ENCODE measurements around the gene CNTN4. TPM values are rescaled to one million over a fixed set of nuclear protein-coding genes. Genes with fewer than 3 reads are reported as not detected.
"Not testable (repeated sequence)": the region's sequence is repeated elsewhere in the genome, so short reads cannot be mapped to it uniquely, and the experiment has no call there.

Gene CNTN4
- total RNA-seq, 3 donors from 2014 or later, result not detected

DNA sequence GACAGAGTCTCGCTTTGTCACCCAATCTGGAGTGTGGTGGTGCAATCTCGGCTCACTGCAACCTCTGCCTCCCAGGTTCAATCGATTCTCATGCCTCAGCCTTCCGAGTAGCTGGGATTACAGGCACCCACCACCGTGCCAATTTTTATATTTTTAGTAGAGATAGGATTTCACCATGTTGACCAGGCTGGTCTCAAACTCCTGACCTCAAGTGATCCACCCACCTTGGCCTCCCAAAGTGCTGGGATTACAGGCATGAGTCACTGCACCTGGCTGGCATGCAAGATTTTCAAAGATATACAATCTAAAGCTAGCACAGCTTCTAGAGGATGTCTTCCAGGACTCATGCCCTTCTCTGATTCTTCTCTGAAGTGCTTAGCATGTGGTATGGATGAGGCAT lies 722.3 kb downstream of the CNTN4 start:
- H3K27me3 Mint-ChIP-seq (ENCODE audit: low read depth); H3K36me3 Mint-ChIP-seq (ENCODE audit: insufficient read depth); ATAC-seq; H3K4me3 Mint-ChIP-seq; H3K4me1 Mint-ChIP-seq (ENCODE audit: low read depth); DNase-seq; H3K9me3 Mint-ChIP-seq: not testable (repeated sequence)

DNA sequence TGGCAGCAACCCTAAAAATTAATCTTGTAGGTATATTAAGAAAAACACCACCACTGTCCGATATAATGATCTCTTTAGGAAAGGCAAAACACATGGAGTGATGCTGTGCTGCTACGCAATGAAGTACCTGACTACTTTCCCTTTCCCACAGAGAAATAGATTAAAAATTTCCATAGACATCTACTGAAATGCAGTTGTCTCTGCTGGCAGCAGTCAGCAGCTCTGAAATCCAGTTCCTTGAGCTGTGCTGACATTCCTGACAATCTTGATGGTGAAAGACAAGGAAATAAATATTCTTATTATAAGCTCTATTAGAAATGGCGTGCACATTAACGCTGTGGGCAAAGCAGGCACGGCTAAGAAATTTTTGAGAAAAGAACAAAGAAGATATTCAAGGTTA lies 723.9 kb downstream of the CNTN4 start:
- ATAC-seq (no peak), DNase-seq (no peak)
- H3K4me3 Mint-ChIP-seq, result no peak overlapping the region
- H3K27me3 Mint-ChIP-seq (ENCODE audit: low read depth), result no peaks in the 10 kb centered on the region
- no peaks in the 10 kb centered on the region for H3K9me3 Mint-ChIP-seq
- no peaks in the 10 kb centered on the region for H3K4me1 Mint-ChIP-seq (ENCODE audit: low read depth)
- no peaks in the 10 kb centered on the region for H3K36me3 Mint-ChIP-seq (ENCODE audit: insufficient read depth)

DNA sequence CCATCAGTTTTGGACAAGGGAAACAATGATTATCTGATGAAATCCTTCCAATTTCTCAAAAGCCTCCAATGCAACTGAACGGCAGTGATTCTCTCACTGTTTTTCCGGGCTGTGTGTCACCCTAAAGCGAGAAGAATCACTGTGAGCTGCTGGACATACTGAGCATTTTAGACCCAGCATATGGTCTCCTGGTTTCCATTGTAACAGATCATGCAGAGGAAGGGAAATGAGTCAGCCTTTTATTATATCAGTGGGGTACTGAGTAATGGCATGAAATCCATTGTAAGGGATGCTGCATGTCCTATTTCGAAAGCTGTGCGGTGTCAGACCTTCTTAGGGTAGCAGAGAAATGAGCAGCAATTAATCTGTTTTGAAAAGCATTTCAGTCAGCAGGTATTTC lies 724.4 kb downstream of the CNTN4 start:
- Mint-ChIP-seq H3K36me3 (ENCODE audit: insufficient read depth) (no peaks in the 10 kb centered on the region), H3K4me1 (ENCODE audit: low read depth) (no peaks in the 10 kb centered on the region), H3K27me3 (ENCODE audit: low read depth) (no peaks in the 10 kb centered on the region), H3K4me3 (no peak overlapping the region), H3K9me3 (no peaks in the 10 kb centered on the region)
- ATAC-seq, result no peak
- no peak for DNase-seq

DNA sequence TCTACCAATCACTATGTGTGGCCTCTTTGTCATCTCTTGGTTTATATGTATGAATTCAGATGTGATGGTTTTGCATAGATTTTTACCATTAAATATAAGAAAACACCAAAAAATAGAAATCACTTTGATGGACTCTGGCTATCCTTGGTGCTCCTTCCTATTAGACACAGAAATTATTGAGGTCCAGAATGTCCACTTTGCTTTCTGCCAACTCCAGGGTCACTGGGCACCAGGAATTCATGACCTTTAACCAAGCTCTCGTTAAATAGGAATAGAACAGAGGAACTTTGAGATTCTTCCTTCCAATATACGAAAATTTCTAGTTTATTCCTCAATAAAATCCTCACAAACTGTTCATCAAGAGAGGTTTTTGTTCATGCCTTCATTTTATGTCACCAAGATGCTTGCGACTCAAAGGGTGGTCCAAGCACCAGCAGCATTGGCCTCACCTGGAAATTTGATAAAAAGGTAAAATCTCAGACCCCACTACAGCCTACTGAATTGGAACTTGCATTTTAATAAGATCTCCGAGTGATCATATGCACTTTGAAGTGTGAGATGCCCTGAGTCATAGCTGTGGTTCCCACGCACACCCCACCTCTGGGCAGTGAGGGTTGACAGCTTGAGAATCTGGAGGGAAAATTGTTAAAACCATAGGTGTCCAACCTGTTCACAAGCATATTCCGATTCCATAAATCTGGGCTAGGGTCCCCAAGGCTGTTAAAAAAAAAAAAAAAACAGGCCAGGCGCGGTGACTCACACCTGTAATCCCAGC lies 725.0 kb downstream of the CNTN4 start:
- no peaks in the 10 kb centered on the region for H3K36me3 Mint-ChIP-seq (ENCODE audit: insufficient read depth)
- ATAC-seq, result no peak
- no peaks in the 10 kb centered on the region for H3K9me3 Mint-ChIP-seq
- DNase-seq, result no peak
- H3K4me3 Mint-ChIP-seq, result no peak overlapping the region
- no peaks in the 10 kb centered on the region for H3K4me1 Mint-ChIP-seq (ENCODE audit: low read depth)
- H3K27me3 Mint-ChIP-seq (ENCODE audit: low read depth), result no peaks in the 10 kb centered on the region

DNA sequence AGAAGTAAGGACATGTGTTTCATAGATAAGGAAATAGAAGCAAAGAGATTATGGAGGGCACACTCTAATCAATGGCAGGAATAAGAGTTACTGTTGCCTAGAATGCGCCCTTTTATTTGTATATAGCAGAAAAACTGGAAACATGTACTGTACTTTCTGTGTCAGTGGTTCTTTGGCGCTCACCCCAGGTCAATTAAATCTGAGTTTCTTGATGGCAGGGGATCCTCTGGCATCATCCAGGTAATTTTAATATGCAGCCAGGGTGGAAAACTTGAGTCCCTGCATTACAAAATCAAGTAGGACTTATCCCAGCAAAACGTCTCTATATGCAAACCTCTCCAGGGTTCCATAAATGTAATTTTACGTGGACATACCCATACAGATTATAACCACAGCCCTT lies 727.4 kb downstream of the CNTN4 start:
- Mint-ChIP-seq H3K4me3 (no peak overlapping the region), H3K9me3 (no peaks in the 10 kb centered on the region), H3K36me3 (ENCODE audit: insufficient read depth) (no peaks in the 10 kb centered on the region), H3K4me1 (ENCODE audit: low read depth) (no peaks in the 10 kb centered on the region), H3K27me3 (ENCODE audit: low read depth) (no peaks in the 10 kb centered on the region)
- no peak for DNase-seq
- ATAC-seq, result no peak

DNA sequence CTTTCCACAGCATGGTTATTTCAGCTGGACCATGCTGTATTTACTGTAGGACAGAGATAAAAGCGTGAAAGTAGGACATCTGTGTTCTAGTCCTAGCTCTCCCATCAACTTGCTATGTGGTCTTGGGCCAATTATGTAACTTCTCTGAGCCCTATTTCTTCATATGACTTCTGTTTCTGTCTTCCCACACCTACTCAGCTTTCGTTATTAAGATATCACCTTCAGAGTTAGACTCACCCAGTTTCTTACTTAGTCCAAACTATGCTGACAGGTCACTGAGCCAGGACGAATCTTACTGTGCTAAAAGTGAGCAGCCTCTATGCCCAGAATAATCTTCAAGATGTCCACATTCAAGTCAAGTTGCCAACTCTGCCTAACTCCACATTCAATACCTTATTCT lies 727.8 kb downstream of the CNTN4 start:
- Mint-ChIP-seq H3K4me1 (ENCODE audit: low read depth) (no peaks in the 10 kb centered on the region), H3K36me3 (ENCODE audit: insufficient read depth) (no peaks in the 10 kb centered on the region), H3K27me3 (ENCODE audit: low read depth) (no peaks in the 10 kb centered on the region), H3K4me3 (no peak overlapping the region), H3K9me3 (no peaks in the 10 kb centered on the region)
- DNase-seq (no peak), ATAC-seq (no peak)

DNA sequence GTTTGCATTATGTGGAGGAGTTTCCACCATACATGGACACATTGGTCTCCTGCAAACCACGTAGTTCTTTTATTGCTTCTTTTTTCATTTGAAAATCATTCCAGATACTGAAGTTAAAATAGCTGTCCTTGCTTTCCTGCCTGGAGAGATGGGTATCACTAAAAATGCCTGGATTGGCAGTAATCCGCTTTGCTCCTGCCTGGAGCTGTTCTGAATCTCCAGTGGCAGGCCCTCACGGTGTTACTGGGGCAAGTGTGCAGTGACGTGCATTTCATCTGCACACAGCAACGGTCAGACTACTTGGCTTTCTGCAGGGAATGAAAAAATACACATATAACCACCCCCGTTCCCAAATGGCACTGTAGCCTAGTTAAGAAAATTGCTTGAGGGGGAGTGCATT lies 738.6 kb downstream of the CNTN4 start:
- Mint-ChIP-seq H3K4me1 (ENCODE audit: low read depth) (no peaks in the 10 kb centered on the region), H3K4me3 (no peak overlapping the region)

DNA sequence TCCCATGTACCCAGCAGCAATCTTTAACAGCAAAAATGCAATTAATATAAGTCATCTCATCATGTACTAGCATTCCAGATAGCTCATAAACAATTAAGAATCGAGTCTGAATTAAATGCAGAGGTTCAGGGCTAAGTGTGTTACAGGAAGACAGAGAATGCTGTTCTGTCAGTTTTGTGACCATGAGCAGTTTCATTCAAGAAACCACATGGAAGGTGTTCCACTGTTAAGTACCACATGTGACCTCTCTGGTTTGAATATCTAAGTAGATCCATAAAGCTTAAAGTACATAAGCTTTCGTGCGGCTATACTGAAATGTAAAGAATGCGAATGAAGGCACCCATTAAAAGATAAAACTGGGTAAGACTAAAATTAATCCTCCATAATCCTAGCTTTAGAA lies 739.2 kb downstream of the CNTN4 start:
- Mint-ChIP-seq H3K4me1 (ENCODE audit: low read depth) (no peaks in the 10 kb centered on the region), H3K9me3 (no peaks in the 10 kb centered on the region), H3K4me3 (no peak overlapping the region), H3K36me3 (ENCODE audit: insufficient read depth) (no peaks in the 10 kb centered on the region), H3K27me3 (ENCODE audit: low read depth) (peaks cover 3% of the 10 kb centered on the region)
- no peak for ATAC-seq
- DNase-seq, result no peak

More for the DNA sequence above, 738.6 kb downstream of the CNTN4 start:
- ATAC-seq, result no peak
- Mint-ChIP-seq H3K9me3 (no peaks in the 10 kb centered on the region), H3K27me3 (ENCODE audit: low read depth) (peaks cover 3% of the 10 kb centered on the region), H3K36me3 (ENCODE audit: insufficient read depth) (no peaks in the 10 kb centered on the region)
- DNase-seq, result no peak

DNA sequence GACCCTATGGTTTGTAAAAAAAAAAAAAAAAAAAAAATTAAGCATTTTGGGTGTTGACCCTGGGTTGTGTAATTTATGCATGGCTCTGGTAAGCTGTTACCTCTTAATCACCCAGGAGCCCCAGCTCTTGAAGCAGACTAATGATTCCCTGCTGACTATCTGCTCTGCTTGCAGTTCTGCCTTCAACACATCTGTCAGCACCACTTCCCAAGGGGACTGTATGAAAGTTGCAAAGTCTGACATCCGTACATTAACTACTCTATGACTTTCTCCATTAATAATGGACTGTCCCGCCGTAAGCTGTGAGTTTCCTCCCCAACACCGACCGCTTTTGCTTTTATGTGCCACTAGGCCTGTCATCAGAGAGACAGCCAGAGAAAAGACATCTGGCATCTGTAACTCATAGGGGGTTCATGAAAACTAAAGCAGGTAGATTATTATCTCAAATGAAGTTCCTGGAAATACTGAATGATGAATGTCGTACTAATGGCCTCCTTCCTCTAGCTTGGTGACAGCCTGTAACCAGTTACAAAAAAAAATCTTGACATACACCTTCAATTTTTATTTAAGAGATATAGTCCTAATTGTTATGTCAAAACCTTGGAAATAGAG lies 740.0 kb downstream of the CNTN4 start:
- Mint-ChIP-seq H3K36me3 (ENCODE audit: insufficient read depth) (no peaks in the 10 kb centered on the region), H3K9me3 (no peaks in the 10 kb centered on the region), H3K4me1 (ENCODE audit: low read depth) (no peaks in the 10 kb centered on the region), H3K27me3 (ENCODE audit: low read depth) (peaks cover 3% of the 10 kb centered on the region), H3K4me3 (no peak overlapping the region)
- DNase-seq (no peak), ATAC-seq (no peak)

DNA sequence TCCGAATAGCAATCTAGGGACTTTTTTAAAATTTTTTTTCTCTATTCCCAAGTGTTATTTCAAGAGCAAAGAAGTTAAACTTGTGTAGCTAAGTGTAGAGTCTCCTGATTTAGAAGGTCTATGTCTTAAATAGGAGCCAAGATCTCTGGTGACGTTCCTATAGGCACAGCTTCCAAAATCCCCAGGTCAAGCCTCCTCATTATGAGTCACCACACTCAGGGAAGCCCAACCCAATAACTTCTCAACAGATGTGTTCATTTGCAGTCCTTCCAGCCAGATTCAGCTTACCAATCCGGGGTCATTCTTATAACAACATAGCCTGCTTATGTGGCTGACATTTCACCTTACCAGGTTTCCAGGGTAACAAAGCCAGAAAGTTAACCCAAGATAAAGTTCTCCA lies 741.2 kb downstream of the CNTN4 start:
- H3K36me3 Mint-ChIP-seq (ENCODE audit: insufficient read depth), result no peaks in the 10 kb centered on the region
- no peaks in the 10 kb centered on the region for H3K4me1 Mint-ChIP-seq (ENCODE audit: low read depth)
- H3K9me3 Mint-ChIP-seq, result no peaks in the 10 kb centered on the region
- peaks cover 3% of the 10 kb centered on the region for H3K27me3 Mint-ChIP-seq (ENCODE audit: low read depth)
- H3K4me3 Mint-ChIP-seq, result no peak overlapping the region
- DNase-seq, result no peak
- no peak for ATAC-seq

DNA sequence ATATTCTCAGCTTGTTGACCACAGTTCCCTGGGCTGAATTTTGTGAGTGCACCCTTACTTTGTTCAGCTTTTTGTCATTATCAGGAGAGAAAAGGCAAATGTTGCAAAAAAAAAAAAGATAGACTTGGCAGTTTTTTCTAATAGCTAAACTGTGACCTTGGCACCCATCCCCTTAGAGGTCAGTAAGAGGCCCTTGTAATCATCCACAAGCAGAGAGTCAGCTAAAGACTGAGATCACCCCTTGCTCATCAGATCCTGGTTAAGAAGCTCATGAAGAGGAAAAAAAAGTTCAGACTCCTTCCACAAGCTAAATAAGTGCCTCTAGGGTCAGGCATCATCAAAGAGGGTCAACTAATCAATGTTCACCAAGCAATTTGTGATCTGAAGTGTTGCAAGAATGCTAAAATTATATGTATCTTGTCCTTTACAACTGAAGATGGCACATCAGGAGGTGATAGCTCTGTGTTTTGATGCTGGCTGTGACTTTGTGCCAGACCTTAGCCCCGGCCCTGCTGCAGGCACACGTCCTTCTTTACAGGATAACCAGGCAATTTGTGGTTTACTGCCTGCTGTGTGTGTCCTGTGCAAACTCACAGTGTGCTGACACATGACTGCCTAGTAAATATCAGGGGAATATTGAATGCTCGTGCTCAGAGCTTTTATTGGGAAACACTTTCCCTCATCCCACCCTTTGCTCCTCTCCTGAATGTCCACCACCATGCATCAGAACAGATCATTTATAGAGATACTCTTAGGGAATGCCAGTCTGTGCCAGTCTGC lies 748.6 kb downstream of the CNTN4 start:
- H3K36me3 Mint-ChIP-seq (ENCODE audit: insufficient read depth), result no peaks in the 10 kb centered on the region
- no peak overlapping the region for H3K4me3 Mint-ChIP-seq
- H3K27me3 Mint-ChIP-seq (ENCODE audit: low read depth), result peaks cover 3% of the 10 kb centered on the region
- no peaks in the 10 kb centered on the region for H3K9me3 Mint-ChIP-seq
- H3K4me1 Mint-ChIP-seq (ENCODE audit: low read depth), result no peaks in the 10 kb centered on the region
- DNase-seq (no peak), ATAC-seq (no peak)

DNA sequence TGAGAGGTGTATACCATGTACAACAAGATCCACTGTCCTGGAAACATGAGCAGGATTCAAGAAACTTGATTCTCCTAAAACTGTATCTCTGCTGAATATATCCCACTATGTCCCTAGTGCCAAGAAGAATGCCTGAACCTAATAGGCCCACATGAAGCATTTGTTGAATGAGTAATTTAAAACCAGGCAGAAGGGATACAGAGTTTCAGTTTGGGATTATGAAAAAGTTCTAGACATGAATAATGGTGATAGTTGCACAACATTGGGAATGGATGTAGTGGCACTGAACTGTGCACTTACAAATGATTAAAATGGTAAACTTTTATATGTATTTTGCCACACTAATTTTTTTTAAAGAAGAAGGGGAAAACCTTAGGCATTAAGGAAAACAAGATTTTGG lies 750.4 kb downstream of the CNTN4 start:
- H3K36me3 Mint-ChIP-seq (ENCODE audit: insufficient read depth), result no peaks in the 10 kb centered on the region
- no peaks in the 10 kb centered on the region for H3K9me3 Mint-ChIP-seq
- no peak for DNase-seq
- H3K4me3 Mint-ChIP-seq, result no peak overlapping the region
- H3K4me1 Mint-ChIP-seq (ENCODE audit: low read depth), result no peaks in the 10 kb centered on the region
- H3K27me3 Mint-ChIP-seq (ENCODE audit: low read depth), result peaks cover 3% of the 10 kb centered on the region
- ATAC-seq, result no peak

DNA sequence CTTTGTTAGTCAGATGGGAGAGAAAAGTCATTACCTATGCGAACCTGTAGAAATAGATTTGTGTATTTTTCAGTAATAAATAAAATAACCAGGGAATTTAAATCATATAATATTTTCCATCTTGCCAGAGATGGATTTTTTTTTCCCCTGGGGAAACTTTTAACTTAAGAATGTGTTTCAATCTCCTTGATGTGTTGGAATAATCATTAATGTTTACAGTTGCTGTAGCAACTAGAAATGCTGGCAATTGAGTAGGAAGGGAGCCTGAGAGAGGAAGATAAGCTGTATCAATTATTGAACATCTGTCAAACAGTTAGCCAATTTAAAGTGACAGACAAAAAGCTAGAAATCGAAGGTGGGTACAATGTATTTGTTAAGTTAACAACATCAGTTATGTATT lies 752.0 kb downstream of the CNTN4 start:
- Mint-ChIP-seq H3K4me1 (ENCODE audit: low read depth) (no peaks in the 10 kb centered on the region), H3K36me3 (ENCODE audit: insufficient read depth) (no peaks in the 10 kb centered on the region), H3K9me3 (no peaks in the 10 kb centered on the region), H3K27me3 (ENCODE audit: low read depth) (peaks cover 3% of the 10 kb centered on the region), H3K4me3 (no peak overlapping the region)
- DNase-seq (no peak), ATAC-seq (no peak)

DNA sequence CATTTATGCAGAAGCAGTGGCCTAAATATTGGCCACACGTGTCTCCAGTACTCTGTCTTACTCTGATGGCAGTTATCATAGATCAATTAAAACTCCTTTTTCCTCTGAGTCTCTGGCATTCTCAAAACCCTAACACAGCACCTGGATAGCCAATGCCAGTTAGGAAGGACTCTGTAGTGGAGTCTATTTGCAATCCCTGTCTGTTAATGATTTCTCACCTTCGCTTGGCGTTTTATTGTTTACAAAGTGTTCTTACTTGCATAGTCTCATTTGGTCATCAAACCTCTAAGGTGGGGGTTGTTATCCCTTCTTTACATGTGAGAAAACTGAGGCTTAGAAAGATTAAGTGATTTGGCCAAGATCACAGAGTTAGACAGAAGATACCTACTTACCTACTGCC lies 752.7 kb downstream of the CNTN4 start:
- Mint-ChIP-seq H3K36me3 (ENCODE audit: insufficient read depth) (no peaks in the 10 kb centered on the region), H3K4me3 (no peak overlapping the region), H3K9me3 (no peaks in the 10 kb centered on the region), H3K4me1 (ENCODE audit: low read depth) (peaks cover 6% of the 10 kb centered on the region), H3K27me3 (ENCODE audit: low read depth) (peaks cover 3% of the 10 kb centered on the region)
- DNase-seq, result no peak
- ATAC-seq, result no peak

DNA sequence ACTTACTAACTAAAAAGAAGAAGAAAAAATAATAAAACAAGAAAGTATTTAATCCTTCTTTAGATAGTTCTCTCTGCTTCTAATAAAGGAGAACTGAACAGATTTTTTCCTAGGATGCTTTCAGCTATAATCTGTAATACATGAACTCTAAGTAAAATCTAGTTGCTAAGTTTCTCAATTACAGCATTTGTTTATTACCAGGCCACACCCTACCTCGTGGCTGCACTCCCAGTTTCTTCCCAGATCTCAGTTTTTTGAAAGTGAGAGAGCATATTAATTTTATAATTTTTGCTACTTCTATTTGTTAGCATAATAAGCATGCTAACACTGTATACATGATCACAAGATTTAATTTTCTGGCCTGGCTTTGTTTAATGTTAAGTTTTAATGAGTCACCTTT lies 753.2 kb downstream of the CNTN4 start:
- peaks cover 3% of the 10 kb centered on the region for H3K27me3 Mint-ChIP-seq (ENCODE audit: low read depth)
- no peak for ATAC-seq
- DNase-seq, result no peak
- no peaks in the 10 kb centered on the region for H3K36me3 Mint-ChIP-seq (ENCODE audit: insufficient read depth)
- H3K9me3 Mint-ChIP-seq, result no peaks in the 10 kb centered on the region
- H3K4me3 Mint-ChIP-seq, result no peak overlapping the region
- H3K4me1 Mint-ChIP-seq (ENCODE audit: low read depth), result peaks cover 9% of the 10 kb centered on the region

Data from activated T-cell treated with anti-CD3 and anti-CD28 coated beads, Interleukin-2, amount 50 U/mL, for 4 hours (primary cell).